GM23338 (cell line): ENCODE data around the gene STXBP5.

Experiments
- CTCF ChIP-seq, 2 experiments: fragments of 200-600 bp in 1 of 2; sonication (generic) in 1 of 2; conservative IDR thresholded peaks; 2 replicates each; pipeline versions ENCODE4 v1.5.1 to v1.6.1; 2016 to 2017; ENCODE audit warnings: antibody characterized with exemption in 2 of 2, low read depth in 2 of 2, mild to moderate bottlenecking in 2 of 2, moderate library complexity in 1 of 2
- ETS1 ChIP-seq: IDR thresholded peaks from 2 replicates; pipeline ENCODE4 v1.6.1; 2016; ENCODE audit warnings: antibody characterized with exemption
- EZH2 ChIP-seq: fragments of 200-600 bp; sonication (generic); IDR thresholded peaks from one replicate; pipeline ENCODE4 v1.8.0; 2017; ENCODE audit warnings: antibody characterized with exemption, mild to moderate bottlenecking, low read depth; ENCODE audit not compliant: unreplicated experiment
- EZH2phosphoT487 ChIP-seq: fragments of 200-600 bp; sonication (generic); IDR thresholded peaks from one replicate; pipeline ENCODE4 v1.8.1; 2018; ENCODE audit warnings: antibody characterized with exemption; ENCODE audit not compliant: unreplicated experiment
- JUNB ChIP-seq: IDR thresholded peaks from one replicate; pipeline ENCODE4 v1.6.1; 2016; ENCODE audit warnings: antibody characterized with exemption; ENCODE audit not compliant: unreplicated experiment
- NANOG ChIP-seq: IDR thresholded peaks from 2 replicates; pipeline ENCODE4 v1.6.1; 2016; ENCODE audit warnings: antibody characterized with exemption, borderline replicate concordance
- REST ChIP-seq: IDR thresholded peaks from one replicate; pipeline ENCODE4 v1.6.1; 2018; ENCODE audit warnings: antibody characterized with exemption; ENCODE audit not compliant: unreplicated experiment
- ZNF331 ChIP-seq: fragments of 250-450 bp; sonication (Bioruptor Pico); IDR thresholded peaks from 2 replicates; pipeline ENCODE4 v1.5.0; 2020; ENCODE audit warnings: low read depth, mild to moderate bottlenecking, moderate library complexity
- TF ChIP-seq, protein P1 (sequence below): fragments of 250-450 bp; sonication (Bioruptor Pico); IDR thresholded peaks from 2 replicates; pipeline ENCODE4 v1.5.0; 2020; ENCODE audit warnings: mild to moderate bottlenecking, moderate library complexity

- TF ChIP-seq CTCF (conservative IDR thresholded peaks at IDR 0.05; ENCODE audit: low read depth in 2 of 2): no peak
- TF ChIP-seq ETS1: no peak
- TF ChIP-seq NANOG: no peak
- TF ChIP-seq, protein P1, sequence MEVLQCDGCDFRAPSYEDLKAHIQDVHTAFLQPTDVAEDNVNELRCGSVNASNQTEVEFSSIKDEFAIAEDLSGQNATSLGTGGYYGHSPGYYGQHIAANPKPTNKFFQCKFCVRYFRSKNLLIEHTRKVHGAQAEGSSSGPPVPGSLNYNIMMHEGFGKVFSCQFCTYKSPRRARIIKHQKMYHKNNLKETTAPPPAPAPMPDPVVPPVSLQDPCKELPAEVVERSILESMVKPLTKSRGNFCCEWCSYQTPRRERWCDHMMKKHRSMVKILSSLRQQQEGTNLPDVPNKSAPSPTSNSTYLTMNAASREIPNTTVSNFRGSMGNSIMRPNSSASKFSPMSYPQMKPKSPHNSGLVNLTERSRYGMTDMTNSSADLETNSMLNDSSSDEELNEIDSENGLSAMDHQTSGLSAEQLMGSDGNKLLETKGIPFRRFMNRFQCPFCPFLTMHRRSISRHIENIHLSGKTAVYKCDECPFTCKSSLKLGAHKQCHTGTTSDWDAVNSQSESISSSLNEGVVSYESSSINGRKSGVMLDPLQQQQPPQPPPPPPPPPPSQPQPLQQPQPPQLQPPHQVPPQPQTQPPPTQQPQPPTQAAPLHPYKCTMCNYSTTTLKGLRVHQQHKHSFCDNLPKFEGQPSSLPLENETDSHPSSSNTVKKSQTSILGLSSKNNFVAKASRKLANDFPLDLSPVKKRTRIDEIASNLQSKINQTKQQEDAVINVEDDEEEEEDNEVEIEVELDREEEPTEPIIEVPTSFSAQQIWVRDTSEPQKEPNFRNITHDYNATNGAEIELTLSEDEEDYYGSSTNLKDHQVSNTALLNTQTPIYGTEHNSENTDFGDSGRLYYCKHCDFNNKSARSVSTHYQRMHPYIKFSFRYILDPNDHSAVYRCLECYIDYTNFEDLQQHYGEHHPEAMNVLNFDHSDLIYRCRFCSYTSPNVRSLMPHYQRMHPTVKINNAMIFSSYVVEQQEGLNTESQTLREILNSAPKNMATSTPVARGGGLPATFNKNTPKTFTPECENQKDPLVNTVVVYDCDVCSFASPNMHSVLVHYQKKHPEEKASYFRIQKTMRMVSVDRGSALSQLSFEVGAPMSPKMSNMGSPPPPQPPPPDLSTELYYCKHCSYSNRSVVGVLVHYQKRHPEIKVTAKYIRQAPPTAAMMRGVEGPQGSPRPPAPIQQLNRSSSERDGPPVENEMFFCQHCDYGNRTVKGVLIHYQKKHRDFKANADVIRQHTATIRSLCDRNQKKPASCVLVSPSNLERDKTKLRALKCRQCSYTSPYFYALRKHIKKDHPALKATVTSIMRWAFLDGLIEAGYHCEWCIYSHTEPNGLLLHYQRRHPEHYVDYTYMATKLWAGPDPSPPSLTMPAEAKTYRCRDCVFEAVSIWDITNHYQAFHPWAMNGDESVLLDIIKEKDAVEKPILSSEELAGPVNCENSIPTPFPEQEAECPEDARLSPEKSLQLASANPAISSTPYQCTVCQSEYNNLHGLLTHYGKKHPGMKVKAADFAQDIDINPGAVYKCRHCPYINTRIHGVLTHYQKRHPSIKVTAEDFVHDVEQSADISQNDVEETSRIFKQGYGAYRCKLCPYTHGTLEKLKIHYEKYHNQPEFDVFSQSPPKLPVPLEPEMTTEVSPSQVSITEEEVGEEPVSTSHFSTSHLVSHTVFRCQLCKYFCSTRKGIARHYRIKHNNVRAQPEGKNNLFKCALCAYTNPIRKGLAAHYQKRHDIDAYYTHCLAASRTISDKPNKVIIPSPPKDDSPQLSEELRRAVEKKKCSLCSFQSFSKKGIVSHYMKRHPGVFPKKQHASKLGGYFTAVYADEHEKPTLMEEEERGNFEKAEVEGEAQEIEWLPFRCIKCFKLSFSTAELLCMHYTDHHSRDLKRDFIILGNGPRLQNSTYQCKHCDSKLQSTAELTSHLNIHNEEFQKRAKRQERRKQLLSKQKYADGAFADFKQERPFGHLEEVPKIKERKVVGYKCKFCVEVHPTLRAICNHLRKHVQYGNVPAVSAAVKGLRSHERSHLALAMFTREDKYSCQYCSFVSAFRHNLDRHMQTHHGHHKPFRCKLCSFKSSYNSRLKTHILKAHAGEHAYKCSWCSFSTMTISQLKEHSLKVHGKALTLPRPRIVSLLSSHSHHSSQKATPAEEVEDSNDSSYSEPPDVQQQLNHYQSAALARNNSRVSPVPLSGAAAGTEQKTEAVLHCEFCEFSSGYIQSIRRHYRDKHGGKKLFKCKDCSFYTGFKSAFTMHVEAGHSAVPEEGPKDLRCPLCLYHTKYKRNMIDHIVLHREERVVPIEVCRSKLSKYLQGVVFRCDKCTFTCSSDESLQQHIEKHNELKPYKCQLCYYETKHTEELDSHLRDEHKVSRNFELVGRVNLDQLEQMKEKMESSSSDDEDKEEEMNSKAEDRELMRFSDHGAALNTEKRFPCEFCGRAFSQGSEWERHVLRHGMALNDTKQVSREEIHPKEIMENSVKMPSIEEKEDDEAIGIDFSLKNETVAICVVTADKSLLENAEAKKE (CRISPR knock-in tag): no peak
- TF ChIP-seq REST: no peak
- no peak for TF ChIP-seq JUNB
- no peak for TF ChIP-seq EZH2
- TF ChIP-seq ZNF331 (CRISPR knock-in tag): no peak
- TF ChIP-seq EZH2phosphoT487: no peak
These were observed 43.6 kb upstream of the STXBP5 start for GRCh38 chr6:147160593-147160992.
